IPS DF 4.7 (cell line): Measurements from ENCODE around the gene NYAP1.
"Not testable (repeated sequence)": the region's sequence is repeated elsewhere in the genome, so short reads cannot be mapped to it uniquely, and the experiment has no call there.

Experiments used
- DNase-seq: peaks from one replicate; pipeline ENCODE4 v3.0.0-alpha.2; 2013; ENCODE audit warnings: low spot score; ENCODE audit errors: extremely low read depth

The NYAP1 gene

DNA sequence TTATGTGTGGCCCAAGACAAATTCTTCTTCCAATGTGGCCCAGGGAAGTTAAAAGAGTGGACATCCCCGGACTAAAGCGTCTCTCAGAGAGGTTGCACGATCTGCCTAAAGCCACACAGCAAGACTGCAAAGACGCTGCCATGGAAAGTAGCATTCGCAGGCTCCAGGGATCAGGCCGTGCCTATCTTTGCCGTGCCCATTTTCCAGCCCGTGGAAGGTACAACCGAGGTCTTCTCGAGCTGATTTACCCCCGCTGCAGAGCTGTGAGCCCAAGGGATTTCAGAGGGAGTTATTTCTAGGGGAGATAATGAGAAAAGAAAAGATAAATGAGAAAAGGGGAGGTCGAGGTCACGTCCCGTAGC lies 1.0 kb upstream of the NYAP1 start:
- DNase-seq: no peak

DNA sequence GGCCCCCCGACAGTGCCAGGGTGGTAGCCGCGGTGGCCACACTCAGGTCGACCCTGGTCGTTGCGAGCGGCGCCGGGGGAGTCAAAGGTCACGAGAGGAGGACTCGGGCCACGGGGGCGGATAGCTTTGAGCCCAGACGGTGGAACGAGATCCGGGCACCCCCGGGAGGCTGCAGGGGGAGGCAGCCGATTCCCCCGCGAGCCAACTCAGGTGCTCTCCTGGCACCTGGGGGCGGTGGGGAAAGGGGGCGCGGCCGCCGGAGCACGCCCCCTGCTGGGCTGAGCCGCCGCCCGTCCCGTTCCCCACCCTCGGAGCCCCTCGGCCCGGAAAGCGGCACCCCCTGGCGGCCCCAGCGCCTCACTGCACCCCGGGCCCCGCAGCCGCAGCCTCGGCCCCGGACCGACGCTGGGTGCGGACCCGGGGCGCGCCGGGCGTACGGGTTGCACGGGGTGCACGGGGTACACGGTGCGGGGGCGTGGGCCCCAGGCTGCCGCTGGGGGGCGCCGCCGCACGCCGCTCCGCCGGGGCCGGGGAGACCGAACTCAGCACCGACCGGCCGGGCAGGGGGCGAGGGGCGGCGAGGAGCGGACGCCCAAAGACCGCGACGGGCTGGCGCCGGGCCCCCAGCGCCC lies 521 bp upstream of the NYAP1 start:
- DNase-seq: no peak

DNA sequence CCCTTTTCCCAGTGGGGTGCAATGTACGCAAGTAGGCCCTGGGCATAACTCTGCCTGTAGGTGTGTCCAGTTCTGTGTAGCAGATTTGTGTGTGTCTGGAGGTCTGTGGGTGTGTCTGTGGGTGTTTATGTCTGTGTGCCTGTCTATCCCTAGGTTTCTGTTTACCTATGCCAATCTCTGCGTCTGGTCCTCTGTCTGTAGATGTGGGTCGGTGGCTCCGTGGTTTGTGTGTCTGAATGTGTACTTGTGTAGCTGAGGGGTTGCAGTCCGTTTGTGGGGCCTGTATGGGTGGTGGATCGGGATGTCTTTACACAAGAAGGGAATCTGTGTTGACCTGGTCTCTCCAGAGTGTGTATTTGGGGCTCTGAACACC lies 932 bp downstream of the NYAP1 start:
- no peak for DNase-seq

DNA sequence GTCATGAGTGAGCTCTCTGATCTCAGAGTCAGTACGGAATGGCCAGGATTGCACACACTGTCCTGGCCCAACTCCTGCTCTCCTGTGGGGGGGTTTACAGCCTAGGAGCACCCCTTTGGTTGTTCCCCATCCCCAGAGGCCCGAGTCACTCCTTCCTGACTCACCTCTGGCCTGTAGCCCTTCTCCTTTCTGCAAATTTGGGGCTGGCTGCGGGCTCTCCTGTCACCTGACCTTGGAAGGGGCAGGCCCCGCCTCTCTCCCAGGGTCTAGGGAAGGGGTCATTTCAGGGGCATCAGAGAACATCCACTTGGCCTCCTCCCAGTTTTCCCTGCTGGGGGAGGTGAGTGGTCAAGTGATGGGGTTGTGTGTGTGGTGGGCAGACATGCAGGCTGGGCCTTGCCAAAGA lies 1.7 kb downstream of the NYAP1 start:
- no peak for DNase-seq

DNA sequence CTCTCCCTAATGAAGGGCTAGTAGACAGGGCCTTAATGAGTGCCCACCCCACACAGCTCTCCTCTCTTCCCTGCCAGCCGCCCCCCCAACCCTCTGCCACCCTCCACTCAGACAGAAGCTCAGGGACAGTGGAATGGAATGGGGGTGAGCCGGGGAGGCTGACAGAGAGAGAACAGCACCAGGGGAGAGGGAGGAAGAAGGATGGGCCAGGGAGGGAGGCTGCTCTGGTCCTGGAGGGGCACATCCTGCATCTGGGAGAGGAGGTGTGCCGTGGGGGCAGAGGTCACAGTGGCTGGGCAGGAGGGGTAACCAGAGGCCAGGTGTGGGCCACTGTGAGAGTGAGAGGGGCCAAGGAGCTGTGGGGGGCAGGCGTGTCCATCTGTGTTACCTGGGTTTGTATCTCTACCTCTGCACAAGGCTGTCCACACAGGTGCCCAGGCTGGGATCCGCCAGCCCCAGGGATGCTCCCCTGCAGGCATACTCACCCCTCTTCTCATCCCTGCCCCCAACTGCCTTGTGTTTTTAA lies 2.4 kb downstream of the NYAP1 start:
- DNase-seq: no peak

DNA sequence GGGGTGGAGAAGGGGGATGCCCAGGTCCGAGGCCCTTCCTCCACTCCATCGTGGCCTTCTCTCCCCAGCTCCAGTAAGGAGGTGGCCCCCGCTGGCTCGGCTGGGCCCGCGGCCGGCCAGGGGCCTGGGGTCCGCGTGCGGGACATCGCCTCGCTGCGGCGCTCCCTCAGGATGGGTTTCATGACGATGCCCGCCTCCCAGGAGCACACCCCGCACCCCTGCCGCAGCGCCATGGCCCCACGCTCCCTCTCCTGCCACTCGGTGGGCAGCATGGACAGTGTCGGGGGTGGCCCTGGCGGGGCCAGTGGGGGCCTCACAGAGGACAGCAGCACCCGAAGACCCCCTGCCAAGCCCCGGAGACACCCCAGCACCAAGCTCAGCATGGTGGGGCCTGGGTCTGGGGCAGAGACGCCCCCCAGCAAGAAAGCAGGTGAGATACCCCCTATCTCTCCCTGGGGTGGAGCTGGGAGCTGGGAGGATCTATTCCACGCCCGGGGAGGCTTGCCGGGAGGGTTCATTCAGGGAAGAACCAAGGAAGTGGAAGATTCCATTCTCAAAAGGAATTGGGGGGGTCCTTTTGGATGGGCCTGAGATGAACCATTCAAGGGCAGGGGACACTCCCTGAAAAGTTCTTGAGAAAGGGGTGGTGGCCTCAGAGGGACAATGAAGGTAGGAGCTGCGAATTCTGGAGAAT lies 3.2 kb downstream of the NYAP1 start:
- DNase-seq: no peak

DNA sequence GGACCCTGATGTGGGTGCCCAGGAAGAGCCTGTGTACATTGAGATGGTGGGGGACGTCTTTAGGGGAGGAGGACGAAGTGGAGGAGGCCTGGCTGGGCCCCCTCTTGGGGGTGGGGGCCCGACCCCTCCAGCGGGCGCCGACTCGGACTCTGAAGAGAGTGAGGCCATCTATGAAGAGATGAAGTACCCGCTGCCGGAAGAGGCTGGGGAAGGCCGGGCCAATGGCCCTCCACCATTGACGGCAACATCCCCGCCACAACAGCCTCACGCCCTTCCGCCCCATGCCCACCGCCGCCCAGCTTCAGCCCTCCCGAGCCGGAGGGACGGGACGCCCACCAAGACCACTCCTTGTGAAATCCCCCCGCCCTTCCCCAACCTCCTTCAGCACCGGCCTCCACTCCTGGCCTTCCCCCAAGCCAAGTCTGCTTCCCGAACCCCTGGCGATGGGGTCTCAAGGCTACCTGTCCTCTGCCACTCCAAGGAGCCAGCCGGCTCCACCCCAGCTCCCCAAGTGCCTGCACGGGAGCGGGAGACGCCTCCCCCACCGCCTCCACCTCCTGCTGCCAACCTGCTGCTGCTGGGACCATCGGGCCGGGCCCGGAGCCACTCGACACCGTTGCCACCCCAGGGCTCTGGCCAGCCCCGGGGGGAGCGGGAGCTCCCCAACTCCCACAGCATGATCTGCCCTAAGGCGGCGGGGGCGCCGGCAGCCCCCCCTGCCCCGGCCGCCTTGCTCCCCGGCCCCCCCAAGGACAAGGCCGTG lies 4.8 kb downstream of the NYAP1 start:
- no peak for DNase-seq

DNA sequence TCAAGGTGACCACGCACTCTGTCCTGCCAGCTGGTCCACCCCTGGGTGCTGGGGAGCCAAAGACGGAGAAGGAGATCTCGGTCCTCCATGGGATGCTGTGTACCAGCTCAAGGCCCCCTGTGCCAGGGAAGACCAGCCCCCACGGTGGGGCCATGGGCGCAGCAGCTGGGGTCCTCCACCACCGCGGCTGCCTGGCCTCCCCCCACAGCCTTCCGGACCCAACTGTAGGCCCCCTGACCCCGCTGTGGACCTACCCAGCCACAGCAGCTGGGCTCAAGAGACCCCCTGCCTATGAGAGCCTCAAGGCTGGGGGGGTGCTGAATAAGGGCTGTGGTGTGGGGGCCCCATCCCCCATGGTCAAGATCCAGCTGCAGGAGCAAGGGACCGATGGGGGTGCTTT lies 5.4 kb downstream of the NYAP1 start:
- DNase-seq: no peak

DNA sequence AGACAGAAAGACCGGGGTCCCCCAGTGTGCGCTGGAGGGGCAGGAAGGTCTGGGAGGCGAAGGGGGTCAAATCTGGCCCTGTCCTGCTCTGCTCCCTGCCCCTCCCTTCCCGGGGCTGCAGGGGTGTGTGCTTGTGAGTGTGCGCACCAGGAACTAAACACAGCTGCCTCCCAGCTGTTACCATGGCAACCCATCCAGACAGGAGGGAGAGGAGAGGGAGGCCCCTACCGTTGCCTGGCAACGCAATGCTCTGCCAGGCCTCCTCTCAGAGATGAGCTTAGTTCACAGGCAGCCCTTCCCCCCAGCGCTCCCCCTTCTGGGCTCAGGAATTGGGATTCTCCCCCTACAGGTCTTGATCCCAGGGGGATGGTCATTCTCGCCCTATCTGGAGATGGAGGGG lies 6.1 kb downstream of the NYAP1 start:
- no peak for DNase-seq

DNA sequence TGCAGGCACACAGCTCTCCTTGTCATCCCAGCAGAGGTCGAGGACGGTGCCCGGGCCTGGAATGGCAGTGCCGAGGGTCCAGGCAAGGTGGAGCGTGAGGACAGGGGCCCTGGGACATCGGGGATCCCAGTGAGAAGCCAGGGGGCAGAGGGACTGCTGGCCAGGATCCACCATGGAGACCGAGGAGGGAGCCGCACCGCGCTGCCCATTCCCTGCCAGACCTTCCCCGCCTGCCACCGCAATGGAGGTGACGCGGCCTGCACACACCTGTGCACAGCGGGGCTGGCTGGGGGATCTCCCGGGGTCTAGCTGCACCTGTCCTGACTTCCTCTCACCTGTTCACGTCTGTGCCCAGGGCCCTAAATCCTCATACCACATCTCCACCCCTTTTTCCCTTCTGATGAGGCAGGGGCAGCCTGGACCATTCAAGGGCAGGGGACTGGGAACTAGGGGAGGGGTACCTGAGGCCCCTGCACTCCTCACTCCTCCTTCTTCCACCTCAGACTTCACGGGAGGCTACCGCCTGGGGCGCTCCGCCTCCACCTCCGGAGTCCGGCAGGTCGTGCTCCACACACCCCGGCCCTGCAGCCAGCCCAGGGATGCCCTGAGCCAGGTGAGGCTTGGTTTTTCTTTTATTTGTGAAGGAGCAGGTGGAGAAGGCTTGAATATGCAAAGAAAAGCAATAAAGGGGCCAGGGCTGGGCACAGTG lies 6.9 kb downstream of the NYAP1 start:
- DNase-seq: no peak

DNA sequence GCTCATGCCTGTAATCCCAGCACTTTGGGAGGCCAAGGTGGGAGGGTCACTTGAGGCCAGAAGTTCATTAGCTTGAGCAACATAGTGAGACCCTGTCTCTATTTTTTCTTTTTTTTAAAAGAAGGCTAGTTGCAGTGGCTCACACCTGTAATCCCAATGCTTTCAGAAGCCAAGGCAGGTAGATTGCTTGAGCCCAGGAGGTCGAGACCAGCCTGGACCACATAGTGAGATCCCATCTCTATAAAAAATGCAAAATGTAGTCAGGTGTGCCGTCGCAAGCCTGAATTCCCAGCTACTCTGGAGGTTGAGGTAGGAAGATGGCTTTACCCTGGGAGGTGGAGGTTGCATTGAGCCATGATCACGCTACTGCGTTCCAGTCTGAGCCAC lies 7.5 kb downstream of the NYAP1 start:
- DNase-seq: no peak

DNA sequence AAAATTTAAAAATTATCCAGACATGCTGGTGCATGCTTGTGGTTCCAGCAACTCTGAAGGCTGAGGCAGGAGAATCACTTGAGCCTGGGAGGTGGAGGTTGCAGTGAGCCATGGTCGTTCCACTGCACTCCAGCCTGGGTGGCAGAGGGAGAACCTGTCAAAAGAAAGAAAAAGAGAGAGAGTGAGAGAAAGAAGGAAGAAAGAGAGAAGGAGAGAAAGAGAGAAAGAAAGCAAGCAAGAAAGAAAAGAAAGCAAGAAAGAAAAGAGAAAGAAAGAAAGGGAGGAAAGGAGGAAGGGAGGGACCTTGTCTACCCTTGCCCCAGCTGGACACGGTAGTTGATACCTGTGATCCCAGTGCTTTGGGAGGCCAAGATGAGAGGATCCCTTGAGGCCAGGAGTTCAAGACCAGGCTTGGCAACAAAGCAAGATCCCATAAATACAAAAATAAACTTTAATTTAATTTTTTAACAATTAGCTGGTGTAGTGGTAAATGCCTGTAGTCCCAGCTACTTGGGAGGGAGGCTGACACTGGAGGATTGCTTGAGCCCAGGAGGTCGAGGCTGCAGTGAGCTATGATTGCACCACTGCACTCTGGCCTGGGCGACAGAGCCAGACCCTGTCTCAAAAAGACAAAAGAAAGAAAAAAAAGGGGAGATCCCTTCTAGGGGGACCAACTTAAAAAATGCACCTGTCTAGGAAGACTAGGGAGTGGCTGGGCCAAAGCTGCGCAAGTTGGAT lies 9.2 kb downstream of the NYAP1 start:
- no peak for DNase-seq

DNA sequence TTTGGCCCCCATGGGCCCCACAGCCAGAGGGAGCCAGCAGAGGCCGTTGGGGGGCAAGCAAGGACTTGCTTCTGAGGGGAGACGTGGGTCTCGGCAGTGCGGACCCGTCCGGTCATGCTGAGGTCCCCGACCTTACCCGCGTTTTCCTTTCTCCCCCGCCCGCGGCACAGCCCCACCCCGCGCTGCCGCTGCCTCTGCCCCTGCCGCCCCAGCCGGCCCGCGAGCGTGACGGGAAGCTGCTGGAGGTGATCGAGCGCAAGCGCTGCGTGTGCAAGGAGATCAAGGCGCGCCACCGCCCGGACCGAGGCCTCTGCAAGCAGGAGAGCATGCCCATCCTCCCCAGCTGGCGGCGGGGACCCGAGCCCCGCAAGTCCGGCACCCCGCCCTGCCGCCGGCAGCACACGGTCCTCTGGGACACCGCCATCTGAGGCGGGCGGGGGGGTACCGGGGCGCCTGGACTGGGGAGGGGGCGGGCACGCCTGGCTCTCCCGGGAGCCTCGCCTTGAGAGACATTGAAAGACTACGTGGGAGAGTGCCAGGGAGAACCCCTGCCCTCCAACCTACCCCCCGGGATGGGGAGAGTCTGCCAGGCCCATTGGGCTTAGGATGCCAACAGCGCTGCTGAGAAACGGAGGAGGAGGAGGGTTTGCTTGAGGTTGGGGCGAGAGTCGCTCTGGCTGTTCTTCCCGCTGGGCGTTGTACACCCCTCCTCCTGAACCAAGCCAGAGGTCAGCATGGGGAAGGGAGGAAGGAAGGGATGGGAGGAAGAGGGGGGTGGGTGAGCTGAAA lies 9.9 kb downstream of the NYAP1 start:
- no peak for DNase-seq

DNA sequence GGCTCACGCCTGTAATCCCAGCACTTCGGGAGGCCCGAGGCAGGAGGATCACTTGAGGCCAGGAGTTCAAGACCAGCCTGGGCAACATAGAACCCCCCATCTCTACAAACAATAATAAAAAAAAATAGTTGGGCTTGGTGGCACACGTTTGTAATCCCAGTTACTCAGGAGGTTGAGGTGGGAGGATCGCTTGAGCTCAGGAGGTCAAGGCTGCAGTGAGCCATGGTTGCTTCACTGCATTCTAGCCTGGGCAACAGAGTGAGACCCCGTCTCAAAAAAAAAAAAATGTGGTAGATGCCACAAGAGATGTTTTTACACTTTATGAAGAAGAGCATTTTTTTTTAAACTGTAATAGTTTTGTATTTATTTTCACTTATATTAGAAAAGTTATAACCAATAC lies 12.8 kb downstream of the NYAP1 start:
- DNase-seq: no peak

DNA sequence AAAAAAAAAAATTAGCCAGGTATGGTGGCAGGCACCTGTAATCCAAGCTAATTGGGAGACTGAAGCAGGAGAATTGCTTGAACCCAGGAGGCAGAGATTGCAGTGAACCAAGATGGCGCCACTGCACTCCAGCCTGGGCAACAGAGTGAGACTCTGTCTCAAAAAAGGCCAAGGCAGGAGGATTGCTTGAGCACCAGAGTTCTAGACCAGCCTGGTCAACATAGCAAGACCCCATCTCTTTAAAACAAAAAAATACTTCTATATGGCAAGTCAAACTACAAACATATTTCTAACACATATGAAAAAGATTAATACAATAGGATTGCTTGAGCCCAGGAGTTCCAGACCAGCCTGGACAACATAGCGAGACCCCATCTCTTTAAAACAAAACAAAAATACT lies 17.0 kb downstream of the NYAP1 start:
- not testable (repeated sequence) for DNase-seq

DNA sequence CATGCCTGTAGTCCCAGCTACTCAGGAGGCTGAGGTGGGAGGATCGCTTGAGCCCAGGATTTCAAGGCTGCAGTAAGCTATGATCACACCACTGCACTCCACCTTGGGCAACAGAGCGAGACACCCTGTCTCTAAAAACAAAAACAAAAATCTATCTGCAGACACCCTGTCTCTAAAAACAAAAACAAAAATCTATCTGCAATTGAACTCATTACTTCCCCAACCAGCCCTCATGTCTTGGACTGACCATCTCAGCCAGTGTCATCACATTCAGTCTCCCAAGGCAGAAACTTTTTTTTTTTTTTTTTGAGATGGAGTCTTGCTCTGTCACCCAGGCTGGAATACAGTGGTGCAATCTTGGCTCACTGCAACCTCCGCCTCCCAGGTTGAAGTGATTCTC lies 20.3 kb downstream of the NYAP1 start:
- DNase-seq: not testable (repeated sequence)

DNA sequence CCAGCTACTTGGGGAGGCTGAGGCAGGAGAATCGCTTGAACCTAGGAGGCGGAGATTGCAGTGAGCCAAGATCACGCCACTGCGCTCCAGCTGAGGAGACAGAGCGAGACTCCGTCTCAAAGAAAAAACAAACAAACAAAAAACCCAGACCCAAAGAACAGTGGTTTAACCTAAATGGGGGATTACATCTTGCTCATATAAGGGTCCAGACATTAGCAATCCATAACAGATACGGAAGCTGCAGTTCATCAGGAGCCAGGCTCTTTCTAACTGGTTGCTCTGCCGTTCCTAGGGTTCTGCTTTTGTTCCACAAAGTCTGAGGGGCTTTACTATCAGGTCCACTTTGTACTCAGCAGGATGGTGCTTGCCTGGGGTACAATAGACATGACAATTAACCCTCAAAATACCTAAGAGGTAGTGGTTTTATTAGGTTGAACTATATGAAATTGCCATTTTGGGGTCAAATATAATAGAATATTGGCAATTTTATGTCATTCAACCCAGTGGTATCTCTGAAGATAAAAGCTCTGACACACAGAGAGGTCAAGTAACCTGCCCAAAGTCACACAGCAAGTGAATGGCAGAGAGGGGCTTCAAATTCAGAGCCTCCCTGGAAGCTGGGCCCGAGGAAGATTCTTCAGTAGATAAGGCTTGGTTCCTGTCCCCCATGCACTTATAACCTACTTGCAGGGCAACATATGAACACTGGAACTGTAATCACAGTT lies 21.3 kb downstream of the NYAP1 start:
- DNase-seq: no peak

DNA sequence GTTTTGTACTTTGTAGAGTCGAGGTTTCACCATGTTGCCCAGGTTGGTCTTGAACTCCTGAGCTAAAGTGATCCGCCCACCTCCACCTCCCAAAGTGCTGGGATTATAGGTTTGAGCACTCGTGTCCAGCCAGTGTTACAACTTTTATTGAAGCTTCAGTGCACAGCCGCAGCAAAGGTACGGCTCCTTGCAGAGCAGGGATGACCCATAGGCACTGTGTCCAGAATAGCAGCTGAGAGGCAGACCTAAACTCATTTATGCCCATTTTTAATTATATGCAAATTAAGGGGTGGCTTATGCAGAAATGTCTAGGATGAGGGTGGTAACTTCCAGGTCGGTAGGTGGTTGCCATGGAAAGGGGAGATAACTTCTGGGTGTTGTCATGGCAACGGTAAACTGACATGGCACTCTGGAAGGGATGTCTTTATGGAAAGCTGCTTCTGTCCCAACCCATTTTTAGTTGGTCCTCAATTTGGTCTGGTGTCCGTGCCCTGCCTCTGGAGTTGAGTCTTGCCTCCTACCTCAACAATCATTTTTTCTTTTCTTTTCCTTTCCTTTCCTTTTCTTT lies 22.7 kb downstream of the NYAP1 start:
- DNase-seq: no peak

DNA sequence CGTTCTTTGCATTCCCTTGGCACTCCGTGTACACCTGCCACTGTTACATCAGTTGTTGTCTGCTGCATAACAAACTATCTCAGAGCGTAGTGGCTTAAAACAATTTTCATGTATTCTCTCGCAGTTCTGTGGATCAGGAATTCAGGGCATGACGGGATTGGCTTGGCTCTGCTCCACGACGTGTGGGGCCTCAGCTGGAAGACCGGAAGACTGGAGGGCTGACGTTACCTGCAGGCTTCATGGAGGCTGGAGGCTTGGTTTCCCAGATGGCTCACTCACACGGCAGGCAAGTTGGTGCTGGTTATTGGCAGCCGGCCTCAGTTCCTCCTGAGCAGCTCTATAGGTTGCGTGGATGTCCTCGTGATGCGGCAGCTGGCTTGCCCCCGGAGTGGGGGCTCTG lies 25.5 kb downstream of the NYAP1 start:
- no peak for DNase-seq
